ENCODE measurements around the gene RAB39B. TPM values are rescaled to one million over a fixed set of nuclear protein-coding genes. Genes with fewer than 3 reads are reported as not detected.
"Not testable (repeated sequence)": the region's sequence is repeated elsewhere in the genome, so short reads cannot be mapped to it uniquely, and the experiment has no call there.

The RAB39B gene, protein sequence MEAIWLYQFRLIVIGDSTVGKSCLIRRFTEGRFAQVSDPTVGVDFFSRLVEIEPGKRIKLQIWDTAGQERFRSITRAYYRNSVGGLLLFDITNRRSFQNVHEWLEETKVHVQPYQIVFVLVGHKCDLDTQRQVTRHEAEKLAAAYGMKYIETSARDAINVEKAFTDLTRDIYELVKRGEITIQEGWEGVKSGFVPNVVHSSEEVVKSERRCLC
- 0.05 TPM in 1 of 2 replicates, not detected in the other for total RNA-seq

DNA sequence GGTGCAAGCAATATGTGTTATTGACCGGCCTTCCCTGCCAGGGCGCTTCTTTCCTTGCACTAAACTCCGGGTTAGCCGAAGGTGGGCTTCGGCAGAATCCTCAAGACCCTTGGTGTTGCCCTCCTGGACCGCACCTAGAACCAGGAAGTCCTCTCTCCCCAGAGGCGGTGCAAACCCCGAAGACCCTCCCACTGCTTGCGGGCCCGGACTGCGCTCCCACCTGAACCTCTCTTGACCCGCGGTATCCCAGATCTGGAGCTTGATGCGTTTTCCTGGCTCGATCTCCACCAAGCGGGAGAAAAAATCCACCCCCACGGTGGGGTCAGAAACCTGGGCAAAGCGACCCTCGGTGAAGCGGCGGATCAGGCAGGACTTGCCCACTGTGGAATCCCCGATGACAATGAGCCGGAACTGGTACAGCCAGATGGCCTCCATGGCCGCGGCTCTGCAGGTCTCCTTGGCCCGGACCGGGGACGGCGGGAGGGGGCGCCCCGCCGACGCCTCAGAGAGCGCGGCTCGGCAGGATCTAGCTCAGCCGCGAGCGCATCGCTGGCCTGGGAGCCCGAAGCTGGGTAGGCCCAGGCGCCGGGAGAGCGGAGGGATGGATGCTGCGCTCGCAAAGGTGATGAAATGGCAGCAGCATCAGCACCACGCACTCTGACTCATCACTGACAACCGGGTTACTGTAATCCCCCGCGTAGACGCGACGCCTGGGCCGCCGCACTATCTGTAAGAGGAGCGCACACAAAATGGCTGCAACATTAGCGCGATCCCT is at the start of gene RAB39B:
Gene RAB39B (minus strand): TSS at position 638 of the 775 bp plus-strand sequence. CDS start 203 bp downstream, at position 435.
- no peak for DNase-seq (ENCODE audit: extremely low read depth, low read depth, low spot score)

DNA sequence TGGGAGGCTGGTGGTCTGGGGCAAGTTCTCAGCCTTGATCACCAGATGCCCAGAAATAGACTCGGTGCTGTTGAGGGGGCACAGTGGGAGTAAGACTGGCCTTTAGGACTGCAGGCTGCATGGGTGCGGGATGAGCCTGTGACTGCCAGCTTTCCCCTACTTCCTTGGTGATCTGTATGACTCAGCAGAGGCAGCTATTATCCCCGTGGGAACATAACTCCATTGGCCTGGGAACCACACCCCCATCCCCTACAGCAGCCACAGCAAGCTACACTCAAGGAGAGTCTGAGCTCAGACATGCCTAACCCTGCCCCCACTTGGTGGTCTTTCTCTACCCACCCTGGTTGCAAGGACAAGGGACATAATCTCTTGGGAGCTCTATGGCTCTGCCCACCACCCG is 49.5 kb upstream of the RAB39B start:
- DNase-seq (ENCODE audit: extremely low read depth, low read depth, low spot score), result no peak

DNA sequence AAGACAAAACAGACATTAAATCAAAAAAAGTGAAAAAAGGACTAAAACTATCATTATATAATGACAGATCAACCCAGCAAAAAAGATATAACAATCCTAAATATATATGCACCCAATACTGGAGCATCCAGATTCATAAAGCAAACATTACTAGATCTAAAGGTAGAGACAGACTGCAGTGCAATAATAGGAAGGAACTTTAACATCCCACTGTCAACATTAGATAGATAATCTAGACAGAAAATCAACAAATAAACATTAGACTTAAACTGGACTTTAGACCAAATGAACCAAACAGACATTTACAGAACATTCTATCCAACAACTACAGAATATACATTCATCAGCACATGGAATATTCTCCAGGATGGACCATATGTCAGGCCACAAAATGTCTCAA is 29.5 kb upstream of the RAB39B start:
- no peak for DNase-seq (ENCODE audit: extremely low read depth, low read depth, low spot score)

DNA sequence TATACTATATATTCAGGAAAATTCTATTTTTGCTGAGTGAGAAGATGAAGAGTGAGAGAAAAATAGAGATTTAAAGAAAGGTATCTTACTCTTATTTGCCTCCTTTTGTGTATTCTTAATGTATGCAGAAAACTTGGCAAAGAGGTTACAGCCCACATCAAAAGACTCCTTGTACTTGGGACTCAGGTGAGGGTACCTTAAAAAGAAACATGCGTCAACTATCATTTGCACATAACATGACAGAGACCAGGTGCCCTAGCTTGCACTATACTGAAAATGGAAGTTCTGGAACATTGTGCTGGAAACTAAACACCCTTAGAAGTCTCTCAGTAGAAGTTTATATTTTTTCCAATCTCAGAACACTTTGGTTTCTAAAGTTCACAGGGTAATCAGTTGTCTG is 15.6 kb upstream of the RAB39B start:
- DNase-seq (ENCODE audit: extremely low read depth, low read depth, low spot score), result no peak

DNA sequence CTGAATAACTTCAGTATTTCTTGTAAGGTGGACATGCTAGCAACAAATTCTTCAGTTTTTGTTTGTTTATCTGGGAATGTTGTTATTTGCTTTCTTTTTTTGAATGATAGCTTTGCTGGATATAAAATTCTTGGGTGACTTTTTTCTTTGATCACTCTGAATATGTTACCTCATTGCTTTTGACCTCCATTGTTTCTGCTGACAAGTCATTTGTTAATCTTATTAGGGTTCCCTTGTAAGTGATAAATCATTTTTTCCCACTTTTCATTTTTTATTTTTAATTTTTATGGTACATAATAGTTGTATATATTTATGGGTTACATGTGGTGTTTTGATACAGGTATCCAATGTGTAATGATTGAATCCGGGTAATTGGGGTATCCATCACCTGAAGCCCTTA is 6.7 kb upstream of the RAB39B start:
- no peak for DNase-seq (ENCODE audit: extremely low read depth, low read depth, low spot score)

DNA sequence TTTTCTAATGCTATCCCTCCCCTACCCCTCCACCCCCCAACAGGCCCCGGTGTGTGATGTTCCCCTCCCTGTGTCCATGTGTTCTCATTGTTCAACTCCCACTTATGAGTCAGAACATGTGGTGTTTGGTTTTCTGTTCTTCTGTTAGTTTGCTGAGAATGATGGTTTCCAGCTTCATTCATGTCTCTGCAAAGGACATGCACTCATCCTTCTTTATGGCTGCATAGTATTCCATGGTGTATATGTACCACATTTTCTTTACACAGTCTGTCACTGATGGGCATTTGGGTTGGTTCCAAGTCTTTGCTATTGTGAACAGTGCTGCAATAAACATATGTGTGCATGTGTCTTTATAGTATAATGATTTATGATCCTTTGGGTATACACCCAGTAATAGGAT is 3.7 kb upstream of the RAB39B start:
- not testable (repeated sequence) for DNase-seq (ENCODE audit: extremely low read depth, low read depth, low spot score)

DNA sequence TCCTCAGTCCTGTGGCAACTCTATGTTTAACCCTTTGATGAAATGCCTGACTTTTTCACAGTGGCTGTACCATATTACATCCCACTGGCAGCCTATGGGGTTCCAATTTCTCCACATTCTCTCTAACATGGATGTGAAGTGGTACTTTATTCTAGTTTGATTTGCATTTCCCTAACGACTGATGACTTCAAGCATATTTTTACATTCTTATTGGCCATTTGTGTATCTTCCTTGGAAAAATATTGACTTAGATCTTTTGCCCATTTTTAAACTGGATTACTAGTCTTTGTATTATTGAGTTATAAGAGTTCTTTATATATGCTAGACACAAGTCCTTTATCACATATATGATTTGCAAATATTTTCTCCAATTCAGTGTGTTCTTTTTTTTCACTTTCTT is 2.1 kb upstream of the RAB39B start:
- DNase-seq (ENCODE audit: extremely low read depth, low read depth, low spot score), result no peak

DNA sequence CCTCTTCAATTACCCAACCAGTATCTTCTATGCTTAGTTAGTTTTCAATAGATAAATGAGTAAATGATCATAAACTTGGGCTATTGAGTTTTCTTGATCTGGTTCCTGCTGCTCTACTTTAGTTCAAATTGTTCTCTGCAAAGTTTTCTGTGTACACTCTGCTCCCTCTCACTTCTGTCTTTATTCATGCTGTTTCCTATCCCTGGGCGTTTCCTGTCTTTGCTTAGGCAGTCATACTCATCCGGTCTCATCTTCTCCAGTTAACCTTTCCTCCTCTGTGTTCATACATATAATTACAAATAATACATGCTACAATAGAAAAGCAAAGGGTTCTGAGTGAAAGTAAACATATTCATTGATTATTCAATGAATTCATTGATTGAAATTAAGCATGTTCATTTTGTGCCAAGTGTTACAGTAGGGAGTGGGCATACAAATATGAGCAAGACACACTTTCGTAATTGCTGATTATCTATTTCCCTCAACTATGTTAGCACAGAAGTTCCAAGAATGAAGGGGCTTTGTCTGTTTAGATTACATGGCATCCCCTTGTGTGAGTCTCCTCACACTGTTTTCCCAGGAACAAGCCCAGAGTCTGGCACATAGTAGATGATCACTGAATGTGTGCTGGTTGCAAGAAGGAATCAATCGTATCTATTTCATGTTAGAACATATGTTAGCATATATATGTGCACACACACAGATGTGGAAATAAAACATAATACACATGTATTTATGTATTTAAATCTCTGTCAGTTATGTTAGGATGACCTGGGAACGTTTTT is 1.1 kb downstream of the RAB39B start:
- no peak for DNase-seq (ENCODE audit: extremely low read depth, low read depth, low spot score)

DNA sequence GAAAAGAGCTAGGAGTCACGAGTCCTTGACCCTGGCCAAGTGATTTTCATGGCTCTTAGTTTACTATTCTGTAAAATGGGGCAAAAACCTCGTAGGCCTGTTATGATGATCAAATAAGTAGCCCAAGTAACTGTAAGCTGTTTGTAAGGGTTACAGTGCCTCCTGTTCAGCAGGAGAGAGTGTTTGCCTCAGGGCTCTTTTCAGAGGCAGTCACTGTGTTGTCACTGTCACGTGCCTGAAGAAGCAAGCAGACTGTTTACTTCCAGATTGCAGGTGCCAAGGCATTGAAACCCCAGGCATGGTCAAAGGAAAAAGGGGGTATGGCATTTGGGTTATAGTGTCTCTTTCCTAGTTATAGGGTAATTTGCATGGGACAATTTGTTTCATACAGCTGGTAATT is 4.5 kb downstream of the RAB39B start:
- DNase-seq (ENCODE audit: extremely low read depth, low read depth, low spot score), result no peak

DNA sequence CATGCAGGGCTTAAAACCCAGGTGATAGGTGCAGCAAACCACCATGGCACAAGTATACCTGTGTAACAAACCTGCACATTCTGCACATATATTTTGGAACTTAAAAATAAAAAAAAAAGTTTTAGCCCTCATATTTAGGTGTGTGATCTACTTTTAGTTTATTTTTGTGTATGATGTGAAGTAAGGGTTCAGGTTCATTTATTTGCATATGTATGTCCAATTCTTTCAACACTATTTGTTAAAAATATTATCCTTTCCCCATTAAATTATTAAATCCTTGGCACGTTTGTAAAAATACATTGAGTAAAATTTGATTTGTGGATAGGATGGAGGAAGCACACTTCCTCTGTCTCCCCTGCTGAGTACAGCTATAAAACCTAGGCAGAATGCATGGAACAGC is 12.9 kb downstream of the RAB39B start:
- DNase-seq (ENCODE audit: extremely low read depth, low read depth, low spot score), result no peak

DNA sequence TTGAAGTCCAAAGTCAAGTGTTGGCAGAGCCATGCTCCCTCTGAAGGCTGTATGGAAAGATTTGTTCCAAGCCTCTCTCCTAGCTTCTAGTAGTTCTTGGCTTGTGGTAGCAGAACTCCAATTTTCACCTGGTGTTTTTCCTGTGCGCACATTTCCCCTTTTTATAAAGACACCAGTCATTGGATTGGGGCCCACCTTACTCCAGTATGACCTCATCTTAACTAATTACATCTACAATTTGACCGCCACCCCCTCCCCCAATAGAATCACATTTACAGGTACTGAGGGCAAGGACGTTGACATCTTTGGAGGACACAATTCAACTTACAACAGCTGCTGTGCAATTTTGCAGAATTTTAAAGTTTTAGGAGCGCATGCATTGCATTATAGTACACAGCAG is 16.8 kb downstream of the RAB39B start:
- no peak for DNase-seq (ENCODE audit: extremely low read depth, low read depth, low spot score)

DNA sequence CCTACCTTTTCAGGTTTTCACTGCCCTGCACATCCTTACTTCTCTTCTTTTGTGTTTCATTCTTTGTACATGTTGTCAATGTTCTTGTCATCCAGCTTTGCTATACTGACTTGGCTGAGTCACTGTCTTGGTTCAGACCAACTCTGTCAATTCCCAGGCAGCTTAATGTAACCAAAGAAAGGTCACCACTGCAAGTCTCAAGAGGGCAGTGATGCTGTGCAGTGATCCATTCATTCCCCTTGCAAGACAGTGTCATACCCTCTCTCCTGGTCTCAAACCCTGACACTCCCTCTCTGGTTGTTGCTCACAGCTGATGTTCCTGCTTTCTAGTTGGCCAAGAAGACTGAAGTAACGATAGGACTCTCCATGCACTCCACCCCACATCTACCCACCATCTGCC is 17.5 kb downstream of the RAB39B start:
- DNase-seq (ENCODE audit: extremely low read depth, low read depth, low spot score), result no peak

DNA sequence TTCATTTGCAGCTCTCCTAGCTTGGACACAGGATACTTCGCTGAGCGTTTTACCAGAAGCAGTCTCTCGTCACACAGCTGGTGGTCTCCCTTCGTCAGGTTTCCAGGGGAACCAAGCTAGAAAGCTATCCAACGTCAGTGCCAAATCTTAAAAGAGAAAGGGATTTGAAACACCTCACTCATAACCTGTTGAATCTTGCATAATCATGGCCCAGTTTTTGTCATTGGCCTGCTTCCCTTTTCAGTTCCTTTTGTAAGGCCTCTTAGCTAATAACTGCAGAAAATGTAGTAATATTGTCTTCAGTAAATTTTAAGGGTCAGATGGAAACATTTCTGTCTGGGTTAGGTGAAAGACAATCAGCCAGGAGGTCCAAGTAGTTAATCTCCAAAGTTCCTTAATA is 22.0 kb downstream of the RAB39B start:
- no peak for DNase-seq (ENCODE audit: extremely low read depth, low read depth, low spot score)

DNA sequence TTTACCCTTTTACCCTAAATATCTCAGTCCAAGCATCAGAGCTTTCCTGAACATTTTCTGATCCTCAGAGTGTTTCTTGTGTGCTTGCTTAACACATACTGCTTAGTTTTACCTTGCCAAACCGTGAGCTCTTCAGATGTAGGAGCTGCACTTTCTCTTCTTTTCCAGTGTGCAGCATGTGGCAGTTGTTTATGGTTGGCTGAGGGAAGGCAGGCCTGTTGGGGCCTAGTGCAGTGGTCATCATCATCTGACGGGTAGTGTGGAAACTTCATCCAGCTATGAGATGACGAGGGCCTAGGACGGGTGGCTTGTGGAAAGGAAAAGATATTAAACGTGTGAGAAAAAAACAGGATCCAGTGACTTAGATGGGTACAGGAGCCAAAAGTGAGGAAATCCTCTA is 26.6 kb downstream of the RAB39B start:
- no peak for DNase-seq (ENCODE audit: extremely low read depth, low read depth, low spot score)

DNA sequence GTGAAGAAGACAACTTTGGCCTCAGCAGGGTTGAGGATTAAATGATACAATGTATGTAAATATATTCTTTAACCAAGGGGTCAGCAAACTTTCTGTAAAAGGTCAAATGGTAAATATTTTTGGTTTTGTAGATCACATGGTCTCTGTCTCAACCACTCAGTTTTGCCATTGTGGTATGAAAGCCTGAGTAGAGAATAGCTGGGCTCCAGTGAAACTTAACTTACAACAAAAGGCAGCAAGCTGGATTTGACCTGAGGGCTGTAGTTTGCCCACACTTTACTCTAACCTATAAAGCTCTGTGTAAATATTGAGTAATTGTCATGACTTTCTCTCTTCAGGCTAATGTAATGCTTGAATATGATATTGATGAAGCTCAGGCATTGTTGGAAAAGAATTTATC is 28.4 kb downstream of the RAB39B start:
- no peak for DNase-seq (ENCODE audit: extremely low read depth, low read depth, low spot score)

DNA sequence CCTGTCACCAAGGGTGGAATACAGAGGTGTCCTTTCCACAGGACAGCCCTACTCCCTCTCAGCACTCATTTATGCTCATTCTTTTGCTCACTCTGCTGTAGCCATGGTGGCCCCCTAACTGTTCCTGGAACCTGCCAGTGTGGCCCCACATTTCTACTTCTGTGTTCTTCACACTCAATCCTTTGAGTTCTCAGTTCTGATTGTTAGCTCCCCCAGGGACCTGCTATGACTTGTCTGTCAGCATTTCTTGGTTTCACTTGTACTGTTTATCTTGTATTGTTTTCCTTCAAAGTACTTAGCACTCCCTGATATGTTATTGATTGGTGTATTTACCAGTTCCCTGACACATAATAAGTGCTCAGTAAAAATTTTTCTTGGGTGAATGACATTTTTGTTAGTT is 33.1 kb downstream of the RAB39B start:
- DNase-seq (ENCODE audit: extremely low read depth, low read depth, low spot score), result no peak

DNA sequence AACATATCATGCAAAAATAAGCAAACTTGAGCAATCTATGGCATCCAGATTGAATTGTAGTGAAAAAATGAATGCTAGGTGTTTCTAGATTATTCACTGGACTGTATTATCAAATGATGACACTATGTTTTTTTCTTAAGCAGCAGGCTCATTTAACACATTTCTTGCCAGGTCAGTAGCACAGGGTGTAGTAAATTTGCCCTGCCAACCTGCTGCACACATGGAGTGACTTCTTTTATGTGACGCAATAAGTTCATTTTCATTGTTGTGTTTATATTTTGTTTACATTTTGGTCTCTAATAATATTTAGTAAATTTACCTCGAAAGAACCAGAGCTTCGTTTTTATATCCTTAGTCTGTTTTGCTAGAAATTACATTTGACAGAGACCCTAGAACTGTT is 38.5 kb downstream of the RAB39B start:
- no peak for DNase-seq (ENCODE audit: extremely low read depth, low read depth, low spot score)

DNA sequence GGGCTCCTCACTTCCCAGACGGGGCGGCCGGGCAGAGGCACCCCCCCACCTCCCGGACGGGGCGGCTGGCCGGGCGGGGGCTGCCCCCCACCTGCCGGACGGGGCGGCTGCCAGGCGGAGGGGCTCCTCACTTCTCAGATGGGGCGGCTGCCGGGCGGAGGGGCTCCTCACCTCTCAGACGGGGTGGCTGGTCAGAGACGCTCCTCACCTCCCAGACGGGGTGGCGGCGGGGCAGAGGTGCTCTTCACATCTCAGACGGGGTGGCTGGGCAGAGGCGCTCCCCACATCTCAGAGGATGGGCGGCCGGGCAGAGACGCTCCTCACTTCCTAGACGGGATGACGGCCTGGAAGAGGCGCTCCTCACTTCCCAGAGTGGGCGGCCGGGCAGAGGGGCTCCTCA is 40.5 kb downstream of the RAB39B start:
- DNase-seq (ENCODE audit: extremely low read depth, low read depth, low spot score), result not testable (repeated sequence)

DNA sequence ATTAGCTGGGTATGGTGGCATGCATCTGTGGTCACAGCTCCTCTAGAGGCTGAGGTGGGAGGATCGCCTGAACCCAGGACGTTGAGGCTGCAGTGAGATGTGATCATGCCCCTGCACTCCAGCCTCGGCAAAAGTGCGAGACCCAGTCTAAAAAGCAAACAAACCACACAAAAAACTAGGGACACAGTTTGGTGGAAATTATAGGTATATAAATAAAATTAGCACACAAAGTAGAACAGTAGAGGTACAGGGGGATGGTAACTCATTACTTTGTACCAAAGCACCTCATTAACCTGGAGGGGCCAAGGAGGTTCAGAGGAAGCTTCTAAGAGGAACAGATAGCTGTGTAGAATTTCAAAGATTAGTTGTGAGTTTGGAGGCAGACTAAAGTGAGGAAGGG is 42.9 kb downstream of the RAB39B start:
- DNase-seq (ENCODE audit: extremely low read depth, low read depth, low spot score), result no peak

DNA sequence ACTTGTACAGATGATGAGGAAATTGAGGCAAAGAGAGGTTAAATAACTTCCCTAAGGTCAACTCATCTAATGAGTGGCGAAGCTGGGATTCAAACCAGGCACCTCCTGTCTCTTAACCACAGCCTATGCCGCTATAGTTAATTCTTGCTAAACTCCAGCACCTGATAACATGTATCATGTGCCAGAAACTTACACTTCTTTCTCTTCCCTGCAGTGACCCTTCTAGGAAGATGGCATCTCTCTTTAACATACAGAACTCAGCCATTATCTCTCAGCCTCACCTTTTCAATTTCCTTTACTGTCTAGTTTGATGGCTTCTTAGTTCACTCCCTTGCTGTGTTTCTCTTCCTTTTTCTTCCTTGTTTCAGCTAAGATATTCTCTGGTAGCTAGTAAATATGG is 45.5 kb downstream of the RAB39B start:
- no peak for DNase-seq (ENCODE audit: extremely low read depth, low read depth, low spot score)

DNA sequence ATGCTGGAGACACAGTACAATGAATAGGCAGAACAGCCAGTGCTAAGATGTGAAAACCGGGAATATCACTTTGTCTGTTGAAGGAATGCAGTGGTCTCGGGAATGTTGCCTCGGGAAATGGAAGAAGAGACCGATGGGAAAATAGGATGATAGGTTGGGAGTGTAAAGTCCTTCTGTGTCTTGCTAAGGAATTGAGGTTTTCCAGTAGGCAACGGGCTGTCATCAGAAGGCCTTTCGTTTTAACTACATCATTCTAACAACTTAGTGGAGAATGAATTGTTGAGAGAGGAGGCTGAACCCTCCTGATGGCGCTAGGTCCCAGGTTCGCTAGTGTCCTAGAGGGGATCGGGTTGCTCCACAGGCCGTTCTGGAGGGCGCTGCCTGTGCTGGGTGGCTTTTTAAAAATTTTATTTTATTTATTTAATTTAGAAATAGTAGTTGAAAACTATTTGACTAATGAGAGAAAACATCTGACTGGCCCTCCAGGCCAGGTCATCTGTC is 47.3 kb downstream of the RAB39B start:
- no peak for DNase-seq (ENCODE audit: extremely low read depth, low read depth, low spot score)
